Skeletal muscle cell (primary cell): ENCODE data around the gene GPR45.

Experiments
- DNase-seq: peaks from one replicate; pipeline ENCODE4 v3.0.0-alpha.2; 2010; ENCODE audit warnings: low read depth
- H3K4me3 ChIP-seq: 2 replicates; pipeline ENCODE4 v1.5.1; 2011; ENCODE audit warnings: low read depth, mild to moderate bottlenecking, control low read depth, low read length, moderate library complexity

GPR45 gene

GRCh38 chr2:105290981-105291660 lies 49.6 kb downstream of the GPR45 start:
- DNase-seq: no peak
- no peak overlapping the region for H3K4me3 ChIP-seq

- DNase-seq: no peak
- H3K4me3 ChIP-seq: no peak overlapping the region
Observed at GRCh38 chr2:105291981-105292380, 50.4 kb downstream of the GPR45 start.
